ENCODE measurements around the gene LGR6.

Gene LGR6

GRCh38 chr1:202268032-202268431, 74.4 kb downstream of the LGR6 start:
- peak; percentile 11 for DNase-seq

- no peak for DNase-seq
These were observed 75.2 kb downstream of the LGR6 start for GRCh38 chr1:202268817-202269216.

GRCh38 chr1:202270871-202271326, 77.3 kb downstream of the LGR6 start:
- peak; percentile 6 for DNase-seq

- peak; percentile 5 for DNase-seq
These were observed 78.7 kb downstream of the LGR6 start for GRCh38 chr1:202272103-202272845.

GRCh38 chr1:202274611-202275010, 81.0 kb downstream of the LGR6 start:
- no peak for DNase-seq

- no peak for DNase-seq
These were observed 81.6 kb downstream of the LGR6 start for GRCh38 chr1:202275061-202275770.

GRCh38 chr1:202276081-202276715, 82.6 kb downstream of the LGR6 start:
- DNase-seq = no peak

- no peak for DNase-seq
These were observed 83.3 kb downstream of the LGR6 start for GRCh38 chr1:202276920-202277319.

GRCh38 chr1:202278751-202279150, 85.2 kb downstream of the LGR6 start:
- no peak for DNase-seq

- DNase-seq = no peak
These were observed 86.2 kb downstream of the LGR6 start for GRCh38 chr1:202279806-202280205.

- DNase-seq = no peak
These were observed 87.0 kb downstream of the LGR6 start for GRCh38 chr1:202280595-202280994.

- peak; percentile 64 for DNase-seq
These were observed 87.9 kb downstream of the LGR6 start for GRCh38 chr1:202281316-202282024.

- no peak for DNase-seq
These were observed 88.4 kb downstream of the LGR6 start for GRCh38 chr1:202282025-202282371.

GRCh38 chr1:202282596-202283283, 89.1 kb downstream of the LGR6 start:
- no peak for DNase-seq

- DNase-seq = peak; percentile 44
These were observed 89.8 kb downstream of the LGR6 start for GRCh38 chr1:202283379-202283844.

GRCh38 chr1:202283991-202284390, 90.4 kb downstream of the LGR6 start:
- no peak for DNase-seq

- no peak for DNase-seq
These were observed 92.3 kb downstream of the LGR6 start for GRCh38 chr1:202285908-202286307.

- DNase-seq = no peak
These were observed 93.1 kb downstream of the LGR6 start for GRCh38 chr1:202286622-202287097.

- no peak for DNase-seq
These were observed 93.6 kb downstream of the LGR6 start for GRCh38 chr1:202287196-202287595.

GRCh38 chr1:202288177-202288576, 94.6 kb downstream of the LGR6 start:
- DNase-seq = no peak

- DNase-seq = no peak
These were observed 95.4 kb downstream of the LGR6 start for GRCh38 chr1:202289009-202289408.

- no peak for DNase-seq
These were observed 97.4 kb downstream of the LGR6 start for GRCh38 chr1:202291001-202291400.

Measured in femur (tissue), 1 donor.